ENCODE results near the gene ZNF322.

- no peak for TF ChIP-seq POLR2AphosphoS5 (IDR thresholded peaks at IDR 0.05; ENCODE audit: low read depth, low read length)
- no peak for TF ChIP-seq TAF1 (IDR thresholded peaks at IDR 0.05; ENCODE audit: borderline replicate concordance, insufficient read depth, low read length)
- TF ChIP-seq REST (IDR thresholded peaks at IDR 0.05; ENCODE audit: insufficient read depth in 1 of 2, low read depth in 2 of 2, low read length in 2 of 2) = no peak
- TF ChIP-seq SIN3A (IDR thresholded peaks at IDR 0.05; ENCODE audit: borderline replicate concordance, insufficient read depth, low read length) = no peak
- TF ChIP-seq FOXP2 (optimal IDR thresholded peaks at IDR 0.05; ENCODE audit: borderline replicate concordance, extremely low read depth, extremely low read length, insufficient read depth) = no peak
Measured at GRCh38 chr6:26604026-26604425, 55.5 kb downstream of the ZNF322 start.
